ENCODE measurements around the gene CZIB. TPM values are rescaled to one million over a fixed set of nuclear protein-coding genes. Genes with fewer than 3 reads are reported as not detected.
"Not testable (repeated sequence)": the region's sequence is repeated elsewhere in the genome, so short reads cannot be mapped to it uniquely, and the experiment has no call there.

The CZIB gene
- total RNA-seq, 2 experiments from 2014 or later, result 44.6 to 51.4 TPM

DNA sequence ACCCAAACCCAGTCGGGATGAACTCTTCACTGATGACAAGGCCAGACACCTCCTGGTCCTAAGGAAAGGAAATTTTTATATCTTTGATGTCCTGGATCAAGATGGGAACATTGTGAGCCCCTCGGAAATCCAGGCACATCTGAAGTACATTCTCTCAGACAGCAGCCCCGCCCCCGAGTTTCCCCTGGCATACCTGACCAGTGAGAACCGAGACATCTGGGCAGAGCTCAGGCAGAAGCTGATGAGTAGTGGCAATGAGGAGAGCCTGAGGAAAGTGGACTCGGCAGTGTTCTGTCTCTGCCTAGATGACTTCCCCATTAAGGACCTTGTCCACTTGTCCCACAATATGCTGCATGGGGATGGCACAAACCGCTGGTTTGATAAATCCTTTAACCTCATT, 10.1 kb downstream of the CZIB start:
- no peak for DNase-seq (ENCODE audit: low spot score)
- Histone ChIP-seq H2AFZ (ENCODE audit: low read length) (no peak overlapping the region), H3K36me3 (ENCODE audit: insufficient read depth, low read length) (peaks cover 89% of the 10 kb centered on the region), H3K4me3 (ENCODE audit: low read depth, low read length, poor library complexity, severe bottlenecking) (no peak overlapping the region), H3K9me3 (ENCODE audit: low read length) (peaks cover 14% of the 10 kb centered on the region), H3K9me2 (ENCODE audit: insufficient read depth, low read length) (no peaks in the 10 kb centered on the region), H3K4me2 (ENCODE audit: low read length) (no peak overlapping the region), H3K79me2 (ENCODE audit: insufficient read depth, low read depth, low read length) (no peaks in the 10 kb centered on the region), H3K4me1 (ENCODE audit: insufficient read depth, low read length, poor library complexity, severe bottlenecking) (no peaks in the 10 kb centered on the region), H4K20me1 (ENCODE audit: insufficient read depth, low read length) (no peaks in the 10 kb centered on the region), H3K27ac (ENCODE audit: low read depth, low read length, poor library complexity, severe bottlenecking) (no peak overlapping the region)
- intact Hi-C loops (cut with micrococcal nuclease; ENCODE audit: unreplicated experiment), result no loop called here
- TF ChIP-seq, protein P1, sequence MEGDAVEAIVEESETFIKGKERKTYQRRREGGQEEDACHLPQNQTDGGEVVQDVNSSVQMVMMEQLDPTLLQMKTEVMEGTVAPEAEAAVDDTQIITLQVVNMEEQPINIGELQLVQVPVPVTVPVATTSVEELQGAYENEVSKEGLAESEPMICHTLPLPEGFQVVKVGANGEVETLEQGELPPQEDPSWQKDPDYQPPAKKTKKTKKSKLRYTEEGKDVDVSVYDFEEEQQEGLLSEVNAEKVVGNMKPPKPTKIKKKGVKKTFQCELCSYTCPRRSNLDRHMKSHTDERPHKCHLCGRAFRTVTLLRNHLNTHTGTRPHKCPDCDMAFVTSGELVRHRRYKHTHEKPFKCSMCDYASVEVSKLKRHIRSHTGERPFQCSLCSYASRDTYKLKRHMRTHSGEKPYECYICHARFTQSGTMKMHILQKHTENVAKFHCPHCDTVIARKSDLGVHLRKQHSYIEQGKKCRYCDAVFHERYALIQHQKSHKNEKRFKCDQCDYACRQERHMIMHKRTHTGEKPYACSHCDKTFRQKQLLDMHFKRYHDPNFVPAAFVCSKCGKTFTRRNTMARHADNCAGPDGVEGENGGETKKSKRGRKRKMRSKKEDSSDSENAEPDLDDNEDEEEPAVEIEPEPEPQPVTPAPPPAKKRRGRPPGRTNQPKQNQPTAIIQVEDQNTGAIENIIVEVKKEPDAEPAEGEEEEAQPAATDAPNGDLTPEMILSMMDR (conservative IDR thresholded peaks at IDR 0.05; ENCODE audit: low read length), result no peak
- no peak for TF ChIP-seq EZH2phosphoT487 (IDR thresholded peaks at IDR 0.05; ENCODE audit: borderline replicate concordance, low read depth, low read length)
- CTCF ChIA-PET (ENCODE audit: unreplicated experiment), result no interaction called here
- BruUV-seq (replicated peaks), result TSS peak; percentile 50
- POLR2A ChIA-PET, result no interaction called here

DNA sequence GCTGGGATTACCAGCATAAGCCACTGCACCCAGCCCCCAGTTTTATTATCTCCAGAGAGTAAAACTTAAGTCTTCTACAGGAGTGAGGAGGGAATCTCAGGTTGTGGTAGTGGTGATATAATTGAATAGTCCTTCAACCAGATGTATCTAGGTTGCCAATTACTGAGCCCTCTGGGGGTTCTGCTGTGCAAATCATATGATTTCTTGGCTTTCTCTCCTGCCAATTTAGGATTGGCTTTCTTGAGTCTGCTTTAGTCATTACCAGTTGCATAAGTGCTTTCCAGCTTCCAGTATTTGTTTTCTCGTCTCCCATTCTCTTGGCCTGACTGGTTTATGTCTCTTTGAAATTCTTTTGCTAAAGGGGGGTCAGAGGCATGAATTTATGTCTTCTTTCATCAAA, 12.7 kb downstream of the CZIB start:
- H3K79me2 ChIP-seq (ENCODE audit: insufficient read depth, low read depth, low read length), result no peaks in the 10 kb centered on the region
- no peak overlapping the region for H2AFZ ChIP-seq (ENCODE audit: low read length)
- ChIA-PET CTCF (ENCODE audit: unreplicated experiment) (no interaction called here), POLR2A (no interaction called here)
- no TSS peak for BruUV-seq (replicated peaks)
- no peak overlapping the region for H3K4me2 ChIP-seq (ENCODE audit: low read length)
- H3K9me2 ChIP-seq (ENCODE audit: insufficient read depth, low read length), result no peaks in the 10 kb centered on the region
- intact Hi-C loops (cut with micrococcal nuclease; ENCODE audit: unreplicated experiment), result no loop called here
- no peak overlapping the region for H3K27ac ChIP-seq (ENCODE audit: low read depth, low read length, poor library complexity, severe bottlenecking)
- TF ChIP-seq, protein P1 (conservative IDR thresholded peaks at IDR 0.05; ENCODE audit: low read length), result no peak
- no peak for TF ChIP-seq EZH2phosphoT487 (IDR thresholded peaks at IDR 0.05; ENCODE audit: borderline replicate concordance, low read depth, low read length)
- H4K20me1 ChIP-seq (ENCODE audit: insufficient read depth, low read length), result no peaks in the 10 kb centered on the region
- peaks cover 95% of the 10 kb centered on the region for H3K36me3 ChIP-seq (ENCODE audit: insufficient read depth, low read length)
- peaks cover 17% of the 10 kb centered on the region for H3K9me3 ChIP-seq (ENCODE audit: low read length)
- no peak overlapping the region for H3K4me3 ChIP-seq (ENCODE audit: low read depth, low read length, poor library complexity, severe bottlenecking)
- H3K4me1 ChIP-seq (ENCODE audit: insufficient read depth, low read length, poor library complexity, severe bottlenecking), result no peaks in the 10 kb centered on the region
- DNase-seq (ENCODE audit: low spot score), result no peak

DNA sequence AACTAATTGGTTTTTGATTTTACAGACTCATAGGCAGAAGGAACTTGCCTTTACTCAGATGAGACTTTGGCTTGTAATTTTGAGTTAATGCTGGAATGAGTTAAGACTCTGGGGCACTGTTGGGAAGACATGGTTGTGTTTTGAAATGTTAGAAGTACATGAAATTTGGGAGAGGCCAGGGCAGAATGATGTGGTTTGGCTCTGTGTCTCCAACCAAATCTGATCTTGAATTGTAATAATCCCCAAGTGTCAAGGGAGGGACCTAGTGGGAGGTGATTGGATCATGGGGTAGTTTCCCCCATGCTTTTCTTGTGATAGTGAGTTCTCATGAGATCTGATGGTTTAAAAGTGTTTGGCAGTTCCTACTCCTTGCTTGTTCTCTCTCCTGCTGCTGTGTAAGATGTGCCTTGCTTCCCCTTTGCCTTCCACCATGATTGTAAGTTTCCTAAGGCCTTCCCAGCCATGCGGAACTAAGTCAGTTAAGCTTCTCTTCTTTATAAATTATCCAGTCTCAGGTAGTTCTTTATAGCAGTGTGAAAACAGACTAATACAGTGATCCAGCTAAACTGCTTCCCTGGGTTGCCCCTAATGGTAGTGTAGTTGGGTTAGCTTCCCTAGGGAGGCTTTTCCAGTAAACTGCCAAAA, 13.6 kb downstream of the CZIB start:
- Histone ChIP-seq H3K4me1 (ENCODE audit: insufficient read depth, low read length, poor library complexity, severe bottlenecking) (no peaks in the 10 kb centered on the region), H3K27ac (ENCODE audit: low read depth, low read length, poor library complexity, severe bottlenecking) (no peak overlapping the region), H3K79me2 (ENCODE audit: insufficient read depth, low read depth, low read length) (no peaks in the 10 kb centered on the region), H3K9me2 (ENCODE audit: insufficient read depth, low read length) (no peaks in the 10 kb centered on the region), H3K36me3 (ENCODE audit: insufficient read depth, low read length) (peaks cover 98% of the 10 kb centered on the region), H4K20me1 (ENCODE audit: insufficient read depth, low read length) (no peaks in the 10 kb centered on the region), H2AFZ (ENCODE audit: low read length) (no peak overlapping the region), H3K9me3 (ENCODE audit: low read length) (peaks cover 17% of the 10 kb centered on the region), H3K4me3 (ENCODE audit: low read depth, low read length, poor library complexity, severe bottlenecking) (no peak overlapping the region), H3K4me2 (ENCODE audit: low read length) (no peak overlapping the region)
- intact Hi-C loops (cut with micrococcal nuclease; ENCODE audit: unreplicated experiment), result no loop called here
- POLR2A ChIA-PET, result no interaction called here
- BruUV-seq (replicated peaks), result no TSS peak
- no peak for DNase-seq (ENCODE audit: low spot score)
- CTCF ChIA-PET (ENCODE audit: unreplicated experiment), result no interaction called here
- TF ChIP-seq EZH2phosphoT487 (IDR thresholded peaks at IDR 0.05; ENCODE audit: borderline replicate concordance, low read depth, low read length), result no peak
- TF ChIP-seq, protein P1 (conservative IDR thresholded peaks at IDR 0.05; ENCODE audit: low read length), result no peak

DNA sequence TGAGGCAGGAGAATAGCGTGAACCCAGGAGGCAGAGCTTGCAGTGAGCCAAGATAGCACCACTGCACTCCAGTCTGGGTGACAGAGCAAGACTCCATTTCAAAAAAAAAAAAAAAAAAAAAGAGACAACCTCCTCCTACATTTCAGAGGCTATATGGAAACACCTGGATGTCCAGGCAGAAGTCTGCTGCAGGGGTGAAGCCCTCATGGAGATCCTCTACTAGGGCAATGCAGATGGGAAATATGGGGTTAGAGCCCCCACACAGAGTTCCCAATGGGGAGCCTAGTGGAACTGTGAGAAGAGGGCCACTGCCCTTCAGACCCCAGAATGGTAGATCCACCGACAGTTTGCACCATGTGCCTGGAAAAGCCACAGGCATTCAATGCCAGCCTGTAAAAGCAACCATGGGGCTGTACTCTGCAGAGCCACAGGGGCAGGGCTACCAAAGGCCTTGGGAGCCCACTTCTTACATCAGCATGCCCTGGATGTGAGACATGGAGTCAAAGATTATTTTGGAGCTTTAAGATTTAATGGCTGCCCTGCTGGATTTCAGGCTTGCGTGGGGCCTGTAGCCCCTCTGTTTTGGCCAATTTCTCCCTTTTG, 14.2 kb downstream of the CZIB start:
- H3K4me1 ChIP-seq (ENCODE audit: insufficient read depth, low read length, poor library complexity, severe bottlenecking); H3K79me2 ChIP-seq (ENCODE audit: insufficient read depth, low read depth, low read length); CTCF ChIA-PET (ENCODE audit: unreplicated experiment); H3K9me2 ChIP-seq (ENCODE audit: insufficient read depth, low read length); H4K20me1 ChIP-seq (ENCODE audit: insufficient read depth, low read length); H3K4me3 ChIP-seq (ENCODE audit: low read depth, low read length, poor library complexity, severe bottlenecking); H3K27ac ChIP-seq (ENCODE audit: low read depth, low read length, poor library complexity, severe bottlenecking); H2AFZ ChIP-seq (ENCODE audit: low read length); H3K4me2 ChIP-seq (ENCODE audit: low read length); POLR2A ChIA-PET; BruUV-seq (replicated peaks); intact Hi-C loops (cut with micrococcal nuclease; ENCODE audit: unreplicated experiment): not testable (repeated sequence)
- Histone ChIP-seq H3K9me3 (ENCODE audit: low read length) (peaks cover 17% of the 10 kb centered on the region), H3K36me3 (ENCODE audit: insufficient read depth, low read length) (peaks cover 99% of the 10 kb centered on the region)
- peak; percentile 65 for DNase-seq (ENCODE audit: low spot score)
